GM18519 (cell line): ENCODE results near the gene NLRP6.
"Not testable (repeated sequence)": the region's sequence is repeated elsewhere in the genome, so short reads cannot be mapped to it uniquely, and the experiment has no call there.

Experiments
- ATAC-seq: cut with Tn5 transposase; IDR thresholded peaks from one replicate; pipeline ENCODE4 v1.9.1; 2021; ENCODE audit warnings: mild to moderate bottlenecking, moderate library complexity; ENCODE audit not compliant: unreplicated experiment, low FRiP score

Gene NLRP6

GRCh38 chr11:280706-281485 lies 2.7 kb downstream of the NLRP6 start:
- no peak for ATAC-seq

- ATAC-seq: no peak
Measured at GRCh38 chr11:281486-282161, 3.4 kb downstream of the NLRP6 start.

- no peak for ATAC-seq
Measured at GRCh38 chr11:282171-282570, 4.0 kb downstream of the NLRP6 start.

- ATAC-seq: no peak
Measured at GRCh38 chr11:282630-283360, 4.6 kb downstream of the NLRP6 start.

- no peak for ATAC-seq
Measured at GRCh38 chr11:283405-284104, 5.3 kb downstream of the NLRP6 start.

- no peak for ATAC-seq
Measured at GRCh38 chr11:284105-285020, 6.2 kb downstream of the NLRP6 start.

- no peak for ATAC-seq
Measured at GRCh38 chr11:285021-285893, 7.0 kb downstream of the NLRP6 start.

- no peak for ATAC-seq
Measured at GRCh38 chr11:285894-286220, 7.7 kb downstream of the NLRP6 start.

GRCh38 chr11:286977-287820 lies 9.0 kb downstream of the NLRP6 start:
- ATAC-seq: not testable (repeated sequence)

- no peak for ATAC-seq
Measured at GRCh38 chr11:287821-288477, 9.7 kb downstream of the NLRP6 start.

- ATAC-seq: no peak
Measured at GRCh38 chr11:288478-289397, 10.5 kb downstream of the NLRP6 start, which contains the start of gene PGGHG. Gene PGGHG (plus strand): TSS chr11:289126. CDS start chr11:289817, 691 bp downstream.

GRCh38 chr11:289398-289711 lies 11.1 kb downstream of the NLRP6 start:
- no peak for ATAC-seq

- ATAC-seq: no peak
Measured at GRCh38 chr11:289712-290620, 11.8 kb downstream of the NLRP6 start.

GRCh38 chr11:290621-291231 lies 12.5 kb downstream of the NLRP6 start:
- ATAC-seq: no peak
